ENCODE measurements around the gene TMPRSS2.
A peak's percentile ranks its signal among the peaks of the same experiment; 100 is the strongest.

Gene TMPRSS2

DNA sequence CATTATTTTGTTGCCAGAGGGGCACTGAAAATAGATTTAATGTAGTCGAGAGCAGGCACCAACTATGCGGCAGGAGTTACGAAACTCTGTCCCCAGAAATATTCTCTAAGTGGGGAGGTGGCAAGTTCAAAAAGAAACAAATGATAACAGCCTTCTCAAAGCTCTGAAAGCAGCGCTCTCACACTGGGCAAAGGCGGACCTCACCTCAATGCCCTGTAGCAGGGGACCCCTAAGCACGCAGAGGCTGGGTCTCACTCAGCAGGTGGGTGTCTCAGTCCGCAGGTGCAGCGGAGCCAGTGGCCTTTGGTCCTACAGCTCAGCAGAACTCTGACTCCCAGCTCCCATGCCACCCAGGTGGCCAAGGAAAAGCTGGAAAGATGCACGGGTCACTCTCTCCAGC lies 21.8 kb upstream of the TMPRSS2 start:
- Histone ChIP-seq H3K27me3 (ENCODE audit: low read depth, low read length) (no peaks in the 10 kb centered on the region), H3K36me3 (ENCODE audit: control insufficient read depth in 1 of 2, insufficient read depth in 2 of 2, low read length in 2 of 2) (no peaks in the 10 kb centered on the region)

DNA sequence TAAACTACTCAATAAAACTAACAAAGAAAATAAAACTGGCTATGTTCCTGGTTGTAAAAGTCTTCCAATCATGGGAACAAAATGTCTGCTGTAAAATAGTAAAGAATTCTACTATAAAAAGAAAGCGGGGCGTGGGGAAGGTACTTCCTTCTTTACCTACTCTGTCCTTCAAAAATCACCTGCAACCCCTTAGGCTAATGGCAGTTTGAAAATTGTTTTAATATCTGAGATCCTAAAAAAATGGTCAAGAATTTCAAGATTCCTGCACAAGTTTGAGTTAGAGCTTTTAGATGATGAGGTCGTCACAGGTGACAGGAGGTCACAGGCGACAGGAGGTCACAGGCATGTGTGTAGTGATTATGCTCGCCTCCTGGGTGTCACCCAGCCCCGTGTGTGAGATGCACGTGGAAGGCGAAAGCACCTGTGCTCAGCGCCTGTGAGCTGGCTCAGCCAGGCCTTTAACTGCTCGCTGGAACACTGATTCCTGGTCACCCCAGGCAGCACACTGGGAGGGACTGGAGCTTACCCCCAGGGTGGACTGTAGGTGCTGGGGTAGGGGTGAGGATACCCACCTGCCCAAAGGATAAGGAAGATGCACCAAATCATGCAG lies 18.6 kb upstream of the TMPRSS2 start:
- Histone ChIP-seq H3K4me1 (ENCODE audit: control insufficient read depth in 1 of 2, insufficient read depth in 2 of 2, low read length in 2 of 2) (no peaks in the 10 kb centered on the region), H3K36me3 (ENCODE audit: control insufficient read depth in 1 of 2, insufficient read depth in 2 of 2, low read length in 2 of 2) (no peaks in the 10 kb centered on the region), H3K27ac (ENCODE audit: low read length) (peak overlapping the region; percentile 76), H3K4me3 (ENCODE audit: low read depth in 1 of 2, low read length in 2 of 2) (no peak overlapping the region), H3K27me3 (ENCODE audit: low read depth, low read length) (no peaks in the 10 kb centered on the region), H3K9me3 (ENCODE audit: control insufficient read depth in 1 of 2, low read length in 2 of 2) (no peaks in the 10 kb centered on the region)

More for the DNA sequence above, 21.8 kb upstream of the TMPRSS2 start:
- Histone ChIP-seq H3K4me3 (ENCODE audit: low read depth in 1 of 2, low read length in 2 of 2) (no peak overlapping the region), H3K27ac (ENCODE audit: low read length) (no peak overlapping the region), H3K9me3 (ENCODE audit: control insufficient read depth in 1 of 2, low read length in 2 of 2) (no peaks in the 10 kb centered on the region), H3K4me1 (ENCODE audit: control insufficient read depth in 1 of 2, insufficient read depth in 2 of 2, low read length in 2 of 2) (no peaks in the 10 kb centered on the region)

DNA sequence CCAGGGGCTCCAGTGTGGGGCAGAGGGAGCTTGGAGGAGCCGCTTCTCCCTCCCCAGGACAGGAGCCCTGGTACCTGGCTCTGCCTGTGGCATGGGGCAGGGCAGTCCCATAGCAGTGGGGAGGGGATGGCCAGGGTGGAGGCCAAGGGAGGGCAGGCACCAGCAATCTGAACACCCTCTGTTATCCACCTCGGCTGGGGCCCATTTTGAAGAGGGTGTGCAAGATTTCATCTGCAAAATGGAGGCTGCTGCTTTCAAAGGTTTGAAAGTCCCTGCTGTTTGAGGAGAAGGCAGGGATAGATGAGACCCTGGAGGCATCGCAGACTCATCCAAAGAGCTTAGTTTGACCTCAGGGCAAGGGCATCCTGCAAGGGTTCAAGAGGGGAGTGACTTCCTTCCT lies 15.2 kb upstream of the TMPRSS2 start:
- Histone ChIP-seq H3K36me3 (ENCODE audit: control insufficient read depth in 1 of 2, insufficient read depth in 2 of 2, low read length in 2 of 2) (no peaks in the 10 kb centered on the region), H3K27ac (ENCODE audit: low read length) (no peak overlapping the region), H3K9me3 (ENCODE audit: control insufficient read depth in 1 of 2, low read length in 2 of 2) (no peaks in the 10 kb centered on the region), H3K27me3 (ENCODE audit: low read depth, low read length) (no peaks in the 10 kb centered on the region), H3K4me3 (ENCODE audit: low read depth in 1 of 2, low read length in 2 of 2) (no peak overlapping the region), H3K4me1 (ENCODE audit: control insufficient read depth in 1 of 2, insufficient read depth in 2 of 2, low read length in 2 of 2) (no peaks in the 10 kb centered on the region)

DNA sequence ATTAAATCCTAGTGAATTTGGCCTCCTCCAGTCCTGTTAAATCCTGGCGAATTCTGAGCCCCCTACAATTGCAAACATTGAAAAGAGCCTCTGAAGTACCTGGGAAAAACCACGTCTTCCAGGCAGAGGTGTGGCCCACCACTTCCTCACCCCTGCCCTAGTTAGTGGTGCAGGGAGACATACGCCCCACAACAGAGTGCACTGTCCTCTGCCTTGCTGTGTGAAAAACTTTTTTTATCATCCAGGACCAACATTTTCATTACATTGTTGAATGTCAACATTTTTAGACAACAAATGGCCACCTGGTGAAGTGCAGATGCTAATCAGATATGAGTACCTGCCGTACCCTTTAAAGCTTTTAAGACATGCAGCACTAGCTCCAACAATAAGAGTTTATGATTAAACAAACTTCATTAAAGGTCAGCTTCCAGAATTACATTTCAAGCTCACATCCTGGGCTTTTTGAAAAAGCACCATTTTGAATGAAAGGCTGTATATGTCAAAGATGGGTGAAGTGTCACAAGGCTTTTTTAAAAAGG lies 13.6 kb upstream of the TMPRSS2 start:
- Histone ChIP-seq H3K4me3 (ENCODE audit: low read depth in 1 of 2, low read length in 2 of 2) (no peak overlapping the region), H3K27ac (ENCODE audit: low read length) (no peak overlapping the region), H3K9me3 (ENCODE audit: control insufficient read depth in 1 of 2, low read length in 2 of 2) (no peaks in the 10 kb centered on the region), H3K27me3 (ENCODE audit: low read depth, low read length) (no peaks in the 10 kb centered on the region), H3K4me1 (ENCODE audit: control insufficient read depth in 1 of 2, insufficient read depth in 2 of 2, low read length in 2 of 2) (no peaks in the 10 kb centered on the region), H3K36me3 (ENCODE audit: control insufficient read depth in 1 of 2, insufficient read depth in 2 of 2, low read length in 2 of 2) (no peaks in the 10 kb centered on the region)

DNA sequence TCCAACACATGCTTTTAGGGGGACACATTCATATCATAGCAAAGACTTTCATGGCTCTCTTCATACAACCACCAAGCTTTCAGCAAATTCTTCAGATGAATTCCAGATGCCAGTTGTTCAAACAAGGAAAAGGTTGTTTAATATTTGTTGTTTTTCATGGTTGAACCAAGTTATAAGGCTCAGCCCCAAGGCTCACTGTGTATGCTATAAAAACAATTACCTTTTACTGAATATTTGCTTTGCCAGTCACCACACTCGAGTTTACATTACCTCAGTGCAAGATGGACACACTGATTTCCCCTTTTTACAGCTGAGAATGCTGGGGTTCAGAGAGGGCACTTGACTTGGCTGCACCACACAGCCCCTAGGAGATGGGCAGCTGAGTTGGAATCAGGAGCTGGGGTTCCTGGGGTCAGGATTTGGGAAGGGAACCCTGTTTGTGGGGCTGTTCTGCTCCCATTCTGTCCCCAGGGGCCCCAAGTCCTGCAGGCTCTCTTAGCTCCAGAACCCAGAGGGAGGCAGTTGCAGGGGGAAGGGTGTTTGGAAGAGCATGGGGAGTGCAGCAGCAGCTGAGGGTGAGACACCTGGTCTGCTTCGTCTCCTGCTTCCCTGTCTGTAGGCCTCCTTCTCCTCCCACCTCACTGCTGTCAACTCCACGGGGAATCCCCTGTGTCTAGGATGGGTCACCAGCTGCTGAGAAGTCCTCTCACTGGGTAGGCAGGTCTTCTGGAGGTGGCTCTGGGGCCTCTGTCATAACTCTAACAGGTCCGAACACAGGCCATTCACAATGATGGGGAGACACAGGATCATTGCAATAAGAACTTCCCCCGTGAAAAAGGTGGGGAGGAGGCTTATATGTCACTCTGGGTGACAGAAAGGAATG lies 12.8 kb upstream of the TMPRSS2 start:
- peaks cover 0 to under 1% of the 10 kb centered on the region in 2 donors for H3K9me3 ChIP-seq (ENCODE audit: control insufficient read depth in 1 of 2, low read length in 2 of 2)
- no peaks in the 10 kb centered on the region for H3K4me1 ChIP-seq (ENCODE audit: control insufficient read depth in 1 of 2, insufficient read depth in 2 of 2, low read length in 2 of 2)
- no peak overlapping the region for H3K27ac ChIP-seq (ENCODE audit: low read length)
- H3K36me3 ChIP-seq (ENCODE audit: control insufficient read depth in 1 of 2, insufficient read depth in 2 of 2, low read length in 2 of 2) = no peaks in the 10 kb centered on the region
- no peak overlapping the region for H3K4me3 ChIP-seq (ENCODE audit: low read depth in 1 of 2, low read length in 2 of 2)
- no peaks in the 10 kb centered on the region for H3K27me3 ChIP-seq (ENCODE audit: low read depth, low read length)

DNA sequence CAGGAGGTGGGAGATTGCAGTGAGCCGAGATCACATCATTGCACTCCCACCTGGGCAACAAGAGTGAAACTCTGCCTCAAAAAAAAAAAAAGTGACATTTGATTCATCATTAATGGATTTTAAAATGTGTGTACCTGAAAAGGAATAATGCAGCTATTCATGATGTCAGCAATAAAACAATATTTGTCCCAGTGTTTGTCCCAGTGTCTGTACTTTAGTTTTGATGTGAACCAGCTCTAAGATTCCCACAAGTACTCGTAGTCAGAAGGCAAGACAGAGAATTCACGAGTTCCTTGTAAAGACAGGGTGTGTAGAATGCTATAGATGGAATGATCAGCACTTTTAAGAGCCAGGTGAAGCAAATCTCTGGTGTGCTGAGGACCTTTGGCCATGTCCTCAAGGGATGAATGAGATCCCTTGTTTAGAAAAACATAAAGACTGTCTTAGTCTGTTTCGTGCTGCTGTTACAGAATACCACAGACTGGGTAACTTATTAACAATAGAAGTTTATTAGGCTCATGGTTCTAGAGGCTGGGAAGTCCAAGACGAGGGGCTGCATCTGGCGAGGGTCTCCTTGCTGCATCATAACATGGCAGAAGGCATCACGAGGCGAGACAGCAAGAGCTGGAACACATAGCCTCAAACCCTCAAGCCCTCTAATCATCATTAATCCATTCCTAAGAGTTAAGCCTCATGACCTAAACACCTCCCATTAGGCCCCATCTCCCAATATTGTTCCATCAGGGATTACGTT lies 12.0 kb upstream of the TMPRSS2 start:
- Histone ChIP-seq H3K27ac (ENCODE audit: low read length) (no peak overlapping the region), H3K4me3 (ENCODE audit: low read depth in 1 of 2, low read length in 2 of 2) (no peak overlapping the region), H3K4me1 (ENCODE audit: control insufficient read depth in 1 of 2, insufficient read depth in 2 of 2, low read length in 2 of 2) (no peaks in the 10 kb centered on the region), H3K9me3 (ENCODE audit: control insufficient read depth in 1 of 2, low read length in 2 of 2) (peaks cover 0 to 3% of the 10 kb centered on the region in 2 donors), H3K36me3 (ENCODE audit: control insufficient read depth in 1 of 2, insufficient read depth in 2 of 2, low read length in 2 of 2) (no peaks in the 10 kb centered on the region), H3K27me3 (ENCODE audit: low read depth, low read length) (no peaks in the 10 kb centered on the region)

DNA sequence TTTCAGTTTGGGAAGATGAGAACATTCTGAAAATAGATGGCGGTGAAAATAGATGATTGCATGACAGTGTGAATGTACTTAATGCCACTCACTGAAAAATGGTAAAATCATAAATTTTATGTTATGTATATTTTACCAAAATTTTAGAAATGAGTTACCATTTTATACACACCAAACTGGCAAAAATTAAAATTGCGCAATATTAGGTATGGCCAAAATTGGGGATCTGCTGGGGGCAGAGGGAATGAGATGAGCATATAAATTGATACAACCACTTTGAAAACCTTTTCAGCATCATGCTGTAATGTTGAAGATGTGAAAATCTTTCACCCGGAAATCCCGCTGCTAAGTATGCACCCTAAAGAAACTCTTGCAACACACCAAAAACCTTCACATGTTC lies 10.8 kb upstream of the TMPRSS2 start:
- Histone ChIP-seq H3K27ac (ENCODE audit: low read length) (no peak overlapping the region), H3K4me1 (ENCODE audit: control insufficient read depth in 1 of 2, insufficient read depth in 2 of 2, low read length in 2 of 2) (no peaks in the 10 kb centered on the region), H3K9me3 (ENCODE audit: control insufficient read depth in 1 of 2, low read length in 2 of 2) (peaks cover 0 to 3% of the 10 kb centered on the region in 2 donors), H3K4me3 (ENCODE audit: low read depth in 1 of 2, low read length in 2 of 2) (no peak overlapping the region), H3K36me3 (ENCODE audit: control insufficient read depth in 1 of 2, insufficient read depth in 2 of 2, low read length in 2 of 2) (no peaks in the 10 kb centered on the region), H3K27me3 (ENCODE audit: low read depth, low read length) (no peaks in the 10 kb centered on the region)

DNA sequence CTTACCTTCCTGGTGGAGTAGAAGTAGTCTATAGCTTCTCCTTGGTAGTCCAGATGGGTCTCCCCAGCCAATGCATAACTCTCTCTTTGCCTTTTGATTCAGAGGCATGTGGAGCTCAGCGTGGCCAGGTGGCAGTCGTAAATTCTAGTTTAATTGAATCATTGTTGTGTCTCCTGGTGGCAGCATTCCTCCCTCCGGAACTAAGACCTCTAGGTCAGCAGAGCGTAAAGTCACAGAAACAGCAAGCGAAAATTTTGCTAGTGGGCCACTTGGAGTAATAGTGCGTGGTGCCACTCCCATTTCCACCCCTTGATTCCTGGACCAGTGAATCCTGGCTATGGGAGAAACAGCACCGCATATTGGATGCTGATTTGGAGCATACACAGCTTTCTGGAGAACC lies 3.9 kb upstream of the TMPRSS2 start:
- Histone ChIP-seq H3K4me1 (ENCODE audit: control insufficient read depth in 1 of 2, insufficient read depth in 2 of 2, low read length in 2 of 2) (peaks cover 0 to 12% of the 10 kb centered on the region in 2 donors), H3K36me3 (ENCODE audit: control insufficient read depth in 1 of 2, insufficient read depth in 2 of 2, low read length in 2 of 2) (no peaks in the 10 kb centered on the region), H3K4me3 (ENCODE audit: low read depth in 1 of 2, low read length in 2 of 2) (no peak overlapping the region), H3K9me3 (ENCODE audit: control insufficient read depth in 1 of 2, low read length in 2 of 2) (peaks cover 0 to 3% of the 10 kb centered on the region in 2 donors), H3K27me3 (ENCODE audit: low read depth, low read length) (peaks cover 8% of the 10 kb centered on the region), H3K27ac (ENCODE audit: low read length) (no peak overlapping the region)

DNA sequence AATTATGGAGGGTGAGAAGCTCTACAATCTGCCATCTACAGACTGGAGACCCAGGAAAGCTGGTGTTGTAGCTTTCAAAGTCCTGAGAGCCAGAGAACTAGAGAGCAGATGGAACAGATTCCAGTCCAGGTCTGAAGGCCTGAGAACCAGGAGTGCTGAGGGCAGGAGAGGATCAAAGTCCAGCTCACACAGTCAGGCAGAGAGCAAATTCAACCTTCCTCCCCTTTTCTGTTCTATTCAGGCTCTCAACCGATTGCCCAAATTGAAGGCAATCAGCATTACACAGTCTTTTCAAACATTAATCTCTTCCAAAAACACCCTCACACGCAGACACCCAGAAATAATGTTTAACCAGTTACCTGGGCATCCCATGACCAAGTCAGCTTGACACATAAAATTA lies 2.5 kb upstream of the TMPRSS2 start:
- H3K27me3 ChIP-seq (ENCODE audit: low read depth, low read length) = peaks cover 12% of the 10 kb centered on the region
- peaks cover 0 to 14% of the 10 kb centered on the region in 2 donors for H3K4me1 ChIP-seq (ENCODE audit: control insufficient read depth in 1 of 2, insufficient read depth in 2 of 2, low read length in 2 of 2)
- no peaks in the 10 kb centered on the region for H3K36me3 ChIP-seq (ENCODE audit: control insufficient read depth in 1 of 2, insufficient read depth in 2 of 2, low read length in 2 of 2)
- H3K27ac ChIP-seq (ENCODE audit: low read length) = no peak overlapping the region
- H3K4me3 ChIP-seq (ENCODE audit: low read depth in 1 of 2, low read length in 2 of 2) = no peak overlapping the region
- no peaks in the 10 kb centered on the region for H3K9me3 ChIP-seq (ENCODE audit: control insufficient read depth in 1 of 2, low read length in 2 of 2)

DNA sequence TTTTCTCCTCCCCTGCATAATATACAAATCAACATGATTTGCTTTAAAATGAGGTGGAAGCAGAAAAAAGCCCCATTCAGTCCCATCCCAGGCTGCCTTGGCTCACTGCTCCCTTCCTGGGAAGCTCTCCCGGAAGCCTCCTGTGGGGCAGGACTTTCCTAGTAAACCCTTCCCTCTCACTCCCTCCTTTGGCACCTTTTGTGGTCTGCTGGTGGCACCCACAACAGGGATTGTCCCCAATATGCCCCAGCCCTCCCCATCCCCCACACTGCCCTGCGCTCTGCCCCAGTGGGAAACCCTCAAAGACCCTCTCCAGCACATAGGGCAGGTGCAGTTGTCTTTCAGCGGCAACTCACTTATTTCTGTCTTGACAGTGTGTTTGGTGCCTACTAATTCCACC lies 1.8 kb upstream of the TMPRSS2 start:
- no peak overlapping the region for H3K27ac ChIP-seq (ENCODE audit: low read length)
- no peaks in the 10 kb centered on the region for H3K9me3 ChIP-seq (ENCODE audit: control insufficient read depth in 1 of 2, low read length in 2 of 2)
- peaks cover 12% of the 10 kb centered on the region for H3K27me3 ChIP-seq (ENCODE audit: low read depth, low read length)
- H3K4me3 ChIP-seq (ENCODE audit: low read depth in 1 of 2, low read length in 2 of 2) = no peak overlapping the region
- no peaks in the 10 kb centered on the region for H3K36me3 ChIP-seq (ENCODE audit: control insufficient read depth in 1 of 2, insufficient read depth in 2 of 2, low read length in 2 of 2)
- H3K4me1 ChIP-seq (ENCODE audit: control insufficient read depth in 1 of 2, insufficient read depth in 2 of 2, low read length in 2 of 2) = peaks cover 0 to 14% of the 10 kb centered on the region in 2 donors

DNA sequence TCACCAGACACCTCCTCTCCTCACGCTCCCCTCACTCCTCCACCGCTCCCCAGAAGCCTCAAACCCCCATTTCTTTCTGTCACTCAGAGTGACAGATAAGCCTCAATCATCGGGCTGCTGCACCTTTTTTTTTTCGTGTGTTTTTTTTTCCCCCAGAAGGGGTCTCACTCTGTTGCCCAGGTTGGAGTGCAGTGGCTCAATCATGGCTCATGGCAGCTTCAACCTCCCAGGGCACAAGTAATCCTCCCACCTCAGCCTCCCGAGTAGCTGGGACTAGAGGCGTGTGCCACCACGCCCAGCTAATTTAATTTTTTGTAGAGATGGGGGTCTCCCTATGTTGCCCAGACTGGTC lies 1.2 kb upstream of the TMPRSS2 start:
- Histone ChIP-seq H3K9me3 (ENCODE audit: control insufficient read depth in 1 of 2, low read length in 2 of 2) (no peaks in the 10 kb centered on the region), H3K27ac (ENCODE audit: low read length) (peak overlapping the region; percentile 62), H3K27me3 (ENCODE audit: low read depth, low read length) (peaks cover 12% of the 10 kb centered on the region), H3K4me1 (ENCODE audit: control insufficient read depth in 1 of 2, insufficient read depth in 2 of 2, low read length in 2 of 2) (peaks cover 0 to 14% of the 10 kb centered on the region in 2 donors), H3K36me3 (ENCODE audit: control insufficient read depth in 1 of 2, insufficient read depth in 2 of 2, low read length in 2 of 2) (no peaks in the 10 kb centered on the region), H3K4me3 (ENCODE audit: low read depth in 1 of 2, low read length in 2 of 2) (no peak overlapping the region)
